GM12878 (cell line): ENCODE data around the gene RPUSD3. TPM values are rescaled to one million over a fixed set of nuclear protein-coding genes. Genes with fewer than 3 reads are reported as not detected.
"Not testable (repeated sequence)": the region's sequence is repeated elsewhere in the genome, so short reads cannot be mapped to it uniquely, and the experiment has no call there.

Experiments
- ATAC-seq: fragments of 200-7000 bp; cut with Tn5 transposase; 3 replicates; pipeline ENCODE4 v1.9.1; 2020; ENCODE audit warnings: mild to moderate bottlenecking, moderate library complexity
- BruUV-seq: library from RNA; stranded (reverse); fragments of 400-500 nt; replicated peaks from 2 replicates; lab custom pipeline; 2021; lab: Mats Ljungman, UMichigan
- CTCF ChIA-PET: fragments of 300-600 bp; sonication (Branson Sonifier 250); formaldehyde crosslinking; extraction: SDS; loops from one replicate; lab custom pipeline; 2021; ENCODE audit warnings: inconsistent platforms; lab: Yijun Ruan, JAX
- POLR2A ChIA-PET: fragments of 350-600 bp; formaldehyde crosslinking; extraction: SDS; loops from one replicate; lab custom pipeline; 2021; ENCODE audit warnings: inconsistent platforms; lab: Charles Lee
- RAD21 ChIA-PET: fragments of 300-600 bp; sonication (Branson Sonifier 250); formaldehyde crosslinking; loops from one replicate; lab custom pipeline; 2023; ENCODE audit warnings: antibody characterized with exemption; ENCODE audit not compliant: unreplicated experiment; lab: Charles Lee
- SMC1A ChIA-PET: fragments of 300-600 bp; sonication (Branson Sonifier 250); formaldehyde crosslinking; loops from one replicate; lab custom pipeline; 2023; ENCODE audit not compliant: unreplicated experiment, uncharacterized antibody; lab: Charles Lee
- DNase-seq: peaks from one replicate; pipeline ENCODE4 v3.0.0-alpha.2; 2011; ENCODE audit warnings: low read depth, low spot score
- FAIRE-seq: peaks from 3 replicates; lab custom pipeline; 2011; peaks lifted over from hg19 to GRCh38; lab: Jason Lieb, UNC
- H2AFZ ChIP-seq: 2 replicates; pipeline ENCODE4 v1.6.0; 2011; ENCODE audit warnings: low read depth, low read length, control low read depth; ENCODE audit not compliant: control insufficient read depth
- H3K27ac ChIP-seq: 2 replicates; pipeline ENCODE4 v1.5.1; 2011; ENCODE audit warnings: control low read depth; ENCODE audit not compliant: control insufficient read depth, insufficient read depth
- H3K27me3 ChIP-seq, 2 experiments: replicated peaks in 1 of 2; 2 replicates each; pipeline versions ENCODE4 v1.6.0 to v1.6.1; 2011; ENCODE audit warnings: low read length in 1 of 2; ENCODE audit not compliant: control insufficient read depth in 2 of 2, insufficient read depth in 2 of 2
- H3K36me3 ChIP-seq, 2 experiments: 2 replicates each; pipeline ENCODE4 v1.5.1; 2011; ENCODE audit warnings: low read length in 1 of 2; ENCODE audit not compliant: control insufficient read depth in 2 of 2, insufficient read depth in 2 of 2
- H3K4me1 ChIP-seq: 2 replicates; pipeline ENCODE4 v1.6.1; 2011; ENCODE audit warnings: mild to moderate bottlenecking, low read length, moderate library complexity, mixed read lengths; ENCODE audit not compliant: control insufficient read depth, insufficient read depth
- H3K4me2 ChIP-seq: 2 replicates; pipeline ENCODE4 v1.6.0; 2011; ENCODE audit warnings: control low read depth; ENCODE audit not compliant: control insufficient read depth, insufficient read depth
- H3K4me3 ChIP-seq: fragments of 200-600 bp; sonication (generic); 2 replicates; pipeline ENCODE4 v1.5.1; 2016
- H3K79me2 ChIP-seq: 2 replicates; pipeline ENCODE4 v1.6.0; 2011; ENCODE audit warnings: low read length; ENCODE audit not compliant: control insufficient read depth, insufficient read depth
- H3K9ac ChIP-seq: 2 replicates; pipeline ENCODE4 v1.8.0; 2011; ENCODE audit warnings: low read length, control low read depth, mixed read lengths; ENCODE audit not compliant: control insufficient read depth, insufficient read depth
- H3K9me3 ChIP-seq: replicated peaks from 3 replicates; pipeline ENCODE4 v1.5.1; 2011; ENCODE audit warnings: mild to moderate bottlenecking, low read length; ENCODE audit not compliant: control insufficient read depth, insufficient read depth
- H4K20me1 ChIP-seq: 2 replicates; pipeline ENCODE4 v1.6.0; 2011; ENCODE audit not compliant: control insufficient read depth, insufficient read depth
- ASH2L ChIP-seq: fragments of 300-600, 200-600 bp; sonication (generic); IDR thresholded peaks from 2 replicates; pipeline ENCODE4 v1.6.1; 2017; ENCODE audit warnings: low read depth, mild to moderate bottlenecking, borderline replicate concordance
- BRCA1 ChIP-seq: IDR thresholded peaks from 2 replicates; pipeline ENCODE4 v1.6.1; 2011; ENCODE audit warnings: low read depth, low read length, improper control_type of control experiment
- CREB1 ChIP-seq: IDR thresholded peaks from 2 replicates; pipeline ENCODE4 v1.6.1; 2012; ENCODE audit warnings: low read depth, mild to moderate bottlenecking, inconsistent platforms
- GATAD2B ChIP-seq: fragments of 450-650 bp; conservative IDR thresholded peaks from 2 replicates; pipeline ENCODE4 v1.6.1; 2017; ENCODE audit warnings: low read depth, mild to moderate bottlenecking, moderate library complexity
- HDAC2 ChIP-seq: fragments of 200-600 bp; sonication (generic); IDR thresholded peaks from 2 replicates; pipeline ENCODE4 v1.6.1; 2017
- JUNB ChIP-seq: IDR thresholded peaks from 2 replicates; pipeline ENCODE4 v1.6.1; 2016; ENCODE audit warnings: antibody characterized with exemption, mild to moderate bottlenecking
- KAT2A ChIP-seq: conservative IDR thresholded peaks from 2 replicates; pipeline ENCODE4 v1.6.1; 2011; ENCODE audit warnings: low read depth, low read length; ENCODE audit not compliant: control insufficient read depth
- NFYB ChIP-seq: IDR thresholded peaks from 2 replicates; pipeline ENCODE4 v1.6.1; 2011; ENCODE audit warnings: low read depth, mild to moderate bottlenecking, low read length, improper control_type of control experiment, moderate library complexity; ENCODE audit not compliant: insufficient read depth
- NR2C1 ChIP-seq: fragments of 450-650 bp; IDR thresholded peaks from 2 replicates; pipeline ENCODE4 v1.6.1; 2017; ENCODE audit warnings: antibody characterized with exemption, mild to moderate bottlenecking, moderate library complexity
- POLR2AphosphoS2 ChIP-seq: IDR thresholded peaks from 2 replicates; pipeline ENCODE4 v1.6.1; 2011; ENCODE audit warnings: low read depth, mild to moderate bottlenecking, low read length, improper control_type of control experiment, moderate library complexity
- SMARCA5 ChIP-seq: fragments of 450-650 bp; IDR thresholded peaks from 2 replicates; pipeline ENCODE4 v1.6.1; 2017; ENCODE audit warnings: mild to moderate bottlenecking
- SREBF2 ChIP-seq: IDR thresholded peaks from 2 replicates; pipeline ENCODE4 v1.6.1; 2012; ENCODE audit warnings: mild to moderate bottlenecking, low read length
- TCF3 ChIP-seq: IDR thresholded peaks from 2 replicates; pipeline ENCODE4 v1.6.1; 2012; ENCODE audit warnings: low read depth, mild to moderate bottlenecking, low read length, borderline replicate concordance; ENCODE audit not compliant: insufficient read depth
- ZNF24 ChIP-seq: fragments of 450-650 bp; IDR thresholded peaks from 2 replicates; pipeline ENCODE4 v1.6.1; 2017; ENCODE audit warnings: antibody characterized with exemption, mild to moderate bottlenecking
- ZNF622 ChIP-seq: fragments of 450-650 bp; IDR thresholded peaks from 2 replicates; pipeline ENCODE4 v1.6.1; 2017; ENCODE audit warnings: mild to moderate bottlenecking, inconsistent platforms
- ZSCAN29 ChIP-seq: fragments of 450-650 bp; IDR thresholded peaks from 2 replicates; pipeline ENCODE4 v1.6.1; 2017; ENCODE audit warnings: mild to moderate bottlenecking, moderate library complexity
- WGBS: methylation state at CpG from one replicate; pipeline ENCODE4 v1.1.6; 2016; ENCODE audit warnings: low lambda C conversion rate; ENCODE audit not compliant: insufficient replicate concordance, insufficient coverage; ENCODE audit errors: missing lambda C conversion rate; 5-methylcytosine and 5-hydroxymethylcytosine counted together
- in situ Hi-C: fragments of 300-500 bp; cut with MboI; formaldehyde crosslinking; loops from 9 replicates; pipeline ENCODE4 v1.14.3; 2018; ENCODE audit warnings: mixed read lengths
- intact Hi-C: fragments of 100-400 bp; cut with micrococcal nuclease; formaldehyde crosslinking; loops from one replicate; pipeline ENCODE4 v1.14.2; 2022; ENCODE audit not compliant: unreplicated experiment
- polyA plus RNA-seq, 11 experiments: library from polyadenylated mRNA; depleted of rRNA in 4 of 11; unstranded in 6 of 11; stranded (reverse) in 5 of 11; fragments of >200 nt; fragmentation: Nextera tagmentation in 4 of 11; fragmentation: Illumina TruSeq in 1 of 11; extraction: Ambion mirVana in 4 of 11; extraction: Trizol in 1 of 11; gene quantifications; 1 replicate in 1 of 11; 2 replicates in 10 of 11; pipeline versions ENCODE4 v1.2.1 to v1.2.3, GENCODE V29; 2011 to 2016; ENCODE audit warnings: inconsistent platforms in 2 of 11, missing spikeins in 2 of 11, low read depth in 1 of 11
- total RNA-seq, 4 experiments: library from RNA; depleted of rRNA in 3 of 4; stranded (reverse); fragments of >200 nt in 3 of 4; fragmentation: Illumina TruSeq in 1 of 4; extraction: Trizol in 1 of 4; gene quantifications; 2 replicates each; pipeline versions ENCODE4 v1.2.1 to v1.2.3, GENCODE V29; 2013 to 2021
- TF ChIP-seq, protein P1 (sequence below): IDR thresholded peaks from 2 replicates; pipeline ENCODE4 v1.6.1; 2012; ENCODE audit warnings: low read length, inconsistent platforms

RPUSD3 gene
- total and polyA plus RNA-seq, 10 of the 15 experiments (the other 5 are each of a cell fraction or from before 2014, with no cell fraction given), result 6.4 to 72.9 (median 41.8) TPM

DNA sequence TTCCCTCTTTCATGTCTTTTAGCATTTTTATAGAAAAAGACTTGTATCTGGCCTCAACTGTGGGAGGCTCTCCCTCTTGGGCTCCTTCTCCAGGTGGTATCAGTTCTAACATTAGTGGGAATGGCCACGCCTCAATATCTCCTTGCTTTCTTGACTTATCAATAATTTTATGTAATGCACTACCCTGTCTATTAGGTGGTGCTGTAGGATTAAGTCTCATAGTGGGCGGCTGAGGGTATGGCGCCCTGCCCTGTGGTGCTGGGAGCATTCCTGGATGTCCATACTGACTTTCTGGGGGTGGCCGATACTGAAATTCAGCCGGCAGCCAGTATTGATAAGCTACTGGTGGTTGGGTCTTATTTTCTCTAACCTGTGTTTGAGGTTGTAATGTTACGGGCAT lies 8.7 kb upstream of the RPUSD3 start:
- POLR2A ChIA-PET, result no interaction called here

DNA sequence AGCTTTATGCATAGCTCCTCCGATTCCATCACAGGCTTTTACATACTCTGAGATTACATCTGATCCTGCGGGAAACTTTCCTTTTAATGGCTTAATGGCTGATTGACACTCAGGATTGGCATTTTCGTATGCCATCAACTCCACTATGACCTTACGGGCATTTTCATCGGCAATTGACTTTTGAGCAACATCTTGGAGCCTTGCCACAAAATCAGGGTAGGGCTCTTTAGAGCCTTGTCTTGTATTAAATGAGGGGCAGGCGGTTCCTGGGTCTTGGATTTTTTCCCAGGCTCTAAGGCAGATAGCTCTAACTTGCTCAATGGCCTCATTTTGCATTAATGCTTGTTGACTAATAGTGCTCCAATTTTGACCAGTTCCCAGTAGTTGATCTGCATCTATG lies 8.1 kb upstream of the RPUSD3 start:
- H3K36me3 ChIP-seq, POLR2A ChIA-PET, FAIRE-seq, H3K4me1 ChIP-seq, H3K27ac ChIP-seq, H3K79me2 ChIP-seq, ATAC-seq, RAD21 ChIA-PET, H3K9me3 ChIP-seq, H3K4me2 ChIP-seq, H3K9ac ChIP-seq, H3K27me3 ChIP-seq, BruUV-seq, H4K20me1 ChIP-seq, in situ Hi-C loops, H3K4me3 ChIP-seq, H2AFZ ChIP-seq, DNase-seq, intact Hi-C loops: not testable (repeated sequence)
- ChIA-PET CTCF (interaction anchor here (2.0 kb wide), 1 partner anchor 79 kb away, joined by 9 read pairs; no protein-coding TSS in a partner anchor), SMC1A (interaction anchor here (0.6 kb wide), 1 partner anchor 157 kb away, joined by 3 read pairs; no protein-coding TSS in a partner anchor)
- WGBS, result 39% methylated on average over 6 of the region's 6 CpGs

More for the DNA sequence above, 8.7 kb upstream of the RPUSD3 start:
- in situ Hi-C loops, result no loop called here
- no peak overlapping the region for H3K9ac ChIP-seq
- no peaks in the 10 kb centered on the region for H3K79me2 ChIP-seq
- H3K27me3 ChIP-seq, result no peaks in the 10 kb centered on the region; a peak in 1 of 4 replicates
- no peaks in the 10 kb centered on the region for H3K36me3 ChIP-seq
- ATAC-seq (no peak), FAIRE-seq (no peak), DNase-seq (no peak)
- CTCF ChIA-PET, result interaction anchor here (0.8 to 2.0 kb wide), 3 partner anchors 12 to 79 kb away, joined by 3 to 9 read pairs (median 3); no protein-coding TSS in a partner anchor
- intact Hi-C loops, result no loop called here
- no peaks in the 10 kb centered on the region for H3K4me1 ChIP-seq
- RAD21 ChIA-PET, result no interaction called here
- SMC1A ChIA-PET, result interaction anchor here (1.2 to 1.4 kb wide), 2 partner anchors 80 to 469 kb away, joined by 4 to 6 read pairs; no protein-coding TSS in a partner anchor
- H2AFZ ChIP-seq, result no peak overlapping the region
- no peak overlapping the region for H3K4me2 ChIP-seq
- no peaks in the 10 kb centered on the region for H3K9me3 ChIP-seq
- WGBS, result 45% methylated on average over 6 of the region's 6 CpGs
- no TSS peak for BruUV-seq
- TF ChIP-seq ASH2L (no peak), ZNF622 (no peak), CREB1 (no peak), SMARCA5 (no peak), NFYB (no peak), BRCA1 (no peak), POLR2AphosphoS2 (no peak), SREBF2 (no peak), GATAD2B (no peak), KAT2A (no peak), ZNF24 (no peak), ZSCAN29 (no peak), NR2C1 (no peak), TCF3 (no peak), JUNB (no peak), HDAC2 (no peak)
- TF ChIP-seq, protein P1, sequence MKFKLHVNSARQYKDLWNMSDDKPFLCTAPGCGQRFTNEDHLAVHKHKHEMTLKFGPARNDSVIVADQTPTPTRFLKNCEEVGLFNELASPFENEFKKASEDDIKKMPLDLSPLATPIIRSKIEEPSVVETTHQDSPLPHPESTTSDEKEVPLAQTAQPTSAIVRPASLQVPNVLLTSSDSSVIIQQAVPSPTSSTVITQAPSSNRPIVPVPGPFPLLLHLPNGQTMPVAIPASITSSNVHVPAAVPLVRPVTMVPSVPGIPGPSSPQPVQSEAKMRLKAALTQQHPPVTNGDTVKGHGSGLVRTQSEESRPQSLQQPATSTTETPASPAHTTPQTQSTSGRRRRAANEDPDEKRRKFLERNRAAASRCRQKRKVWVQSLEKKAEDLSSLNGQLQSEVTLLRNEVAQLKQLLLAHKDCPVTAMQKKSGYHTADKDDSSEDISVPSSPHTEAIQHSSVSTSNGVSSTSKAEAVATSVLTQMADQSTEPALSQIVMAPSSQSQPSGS, result no peak
- H4K20me1 ChIP-seq, result no peaks in the 10 kb centered on the region
- H3K4me3 ChIP-seq, result no peak overlapping the region
- no peak overlapping the region for H3K27ac ChIP-seq
